ENCODE data around the gene PHF19.

PHF19 gene

DNA sequence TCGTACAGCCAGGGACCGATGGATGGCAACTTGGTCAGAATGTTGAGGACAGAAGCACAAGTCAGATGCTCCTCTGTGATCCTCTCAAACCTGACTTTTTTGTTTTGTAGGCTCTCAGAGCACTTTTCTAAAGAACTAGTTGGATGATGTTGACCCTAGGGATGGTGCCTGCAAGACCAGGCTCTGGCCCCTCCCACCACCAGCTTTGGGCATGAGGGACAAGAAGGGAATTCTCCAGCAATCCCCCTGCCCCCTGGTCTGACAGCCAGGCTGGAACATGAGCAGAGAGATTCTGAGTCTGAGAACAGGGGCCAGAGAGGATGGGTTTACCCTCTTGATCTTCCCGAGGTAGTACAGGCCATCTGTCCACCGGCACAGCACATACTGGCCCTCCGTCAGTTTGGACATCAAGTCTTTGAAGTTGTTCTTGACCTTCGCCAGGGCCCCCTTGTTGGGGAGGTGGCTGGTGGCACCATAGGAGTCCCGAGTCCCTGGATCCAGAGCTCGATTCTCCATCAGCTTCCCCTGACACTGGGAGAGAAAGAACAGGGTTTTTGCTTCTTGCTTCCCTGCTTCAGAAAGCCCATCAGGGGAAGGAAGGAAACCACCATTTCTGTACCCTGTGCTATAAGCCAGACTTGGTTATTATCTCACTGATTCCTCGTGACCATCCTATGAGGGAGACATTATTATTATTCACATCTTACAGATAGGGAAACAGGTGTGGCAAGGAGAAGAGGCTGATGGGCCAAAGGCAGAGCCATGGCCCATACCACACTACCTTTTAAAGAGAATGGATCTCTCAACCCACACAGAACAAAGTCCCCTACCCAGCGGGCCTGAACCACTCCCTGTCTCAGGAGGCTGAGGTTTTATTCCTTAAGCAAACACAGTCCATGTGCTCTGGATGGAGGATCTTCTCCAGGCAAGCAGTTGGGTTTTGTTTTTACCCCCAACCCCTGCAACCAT is 2.5 kb downstream of the PHF19 start:
- DNase-seq (ENCODE audit: low read depth) = no peak
- TF ChIP-seq, protein P1, sequence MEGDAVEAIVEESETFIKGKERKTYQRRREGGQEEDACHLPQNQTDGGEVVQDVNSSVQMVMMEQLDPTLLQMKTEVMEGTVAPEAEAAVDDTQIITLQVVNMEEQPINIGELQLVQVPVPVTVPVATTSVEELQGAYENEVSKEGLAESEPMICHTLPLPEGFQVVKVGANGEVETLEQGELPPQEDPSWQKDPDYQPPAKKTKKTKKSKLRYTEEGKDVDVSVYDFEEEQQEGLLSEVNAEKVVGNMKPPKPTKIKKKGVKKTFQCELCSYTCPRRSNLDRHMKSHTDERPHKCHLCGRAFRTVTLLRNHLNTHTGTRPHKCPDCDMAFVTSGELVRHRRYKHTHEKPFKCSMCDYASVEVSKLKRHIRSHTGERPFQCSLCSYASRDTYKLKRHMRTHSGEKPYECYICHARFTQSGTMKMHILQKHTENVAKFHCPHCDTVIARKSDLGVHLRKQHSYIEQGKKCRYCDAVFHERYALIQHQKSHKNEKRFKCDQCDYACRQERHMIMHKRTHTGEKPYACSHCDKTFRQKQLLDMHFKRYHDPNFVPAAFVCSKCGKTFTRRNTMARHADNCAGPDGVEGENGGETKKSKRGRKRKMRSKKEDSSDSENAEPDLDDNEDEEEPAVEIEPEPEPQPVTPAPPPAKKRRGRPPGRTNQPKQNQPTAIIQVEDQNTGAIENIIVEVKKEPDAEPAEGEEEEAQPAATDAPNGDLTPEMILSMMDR (IDR thresholded peaks at IDR 0.05; ENCODE audit: low read depth, low read length, missing control alignments) = no peak
- no peak overlapping the region for H3K4me3 ChIP-seq (ENCODE audit: low read depth, low read length)
- in situ Hi-C loops (cut with HindIII; ENCODE audit: low sequenced_read_pairs) = no loop called here

GRCh38 chr9:120873512-120873911 is 3.5 kb downstream of the PHF19 start:
- H3K4me3 ChIP-seq (ENCODE audit: low read depth, low read length) = no peak overlapping the region
- DNase-seq (ENCODE audit: low read depth) = no peak
- TF ChIP-seq, protein P1 (IDR thresholded peaks at IDR 0.05; ENCODE audit: low read depth, low read length, missing control alignments) = no peak
- in situ Hi-C loops (cut with HindIII; ENCODE audit: low sequenced_read_pairs) = no loop called here

- in situ Hi-C loops (cut with HindIII; ENCODE audit: low sequenced_read_pairs) = no loop called here
- TF ChIP-seq, protein P1 (IDR thresholded peaks at IDR 0.05; ENCODE audit: low read depth, low read length, missing control alignments) = no peak
- no peak overlapping the region for H3K4me3 ChIP-seq (ENCODE audit: low read depth, low read length)
- no peak for DNase-seq (ENCODE audit: low read depth)
Observed at GRCh38 chr9:120872791-120873502, 4.0 kb downstream of the PHF19 start.

- TF ChIP-seq, protein P1 (IDR thresholded peaks at IDR 0.05; ENCODE audit: low read depth, low read length, missing control alignments) = no peak
- no peak overlapping the region for H3K4me3 ChIP-seq (ENCODE audit: low read depth, low read length)
- no peak for DNase-seq (ENCODE audit: low read depth)
- in situ Hi-C loops (cut with HindIII; ENCODE audit: low sequenced_read_pairs) = no loop called here
Observed at GRCh38 chr9:120870206-120870605, 6.8 kb downstream of the PHF19 start.

GRCh38 chr9:120869726-120870125 is 7.3 kb downstream of the PHF19 start:
- TF ChIP-seq, protein P1 (IDR thresholded peaks at IDR 0.05; ENCODE audit: low read depth, low read length, missing control alignments) = no peak

GRCh38 chr9:120869360-120869687 is 7.7 kb downstream of the PHF19 start:
- no peak for DNase-seq (ENCODE audit: low read depth)
- TF ChIP-seq, protein P1 (IDR thresholded peaks at IDR 0.05; ENCODE audit: low read depth, low read length, missing control alignments) = no peak
- in situ Hi-C loops (cut with HindIII; ENCODE audit: low sequenced_read_pairs) = no loop called here
- peak overlapping the region; percentile 47 for H3K4me3 ChIP-seq (ENCODE audit: low read depth, low read length)

More at GRCh38 chr9:120869726-120870125, 7.3 kb downstream of the PHF19 start:
- no peak overlapping the region for H3K4me3 ChIP-seq (ENCODE audit: low read depth, low read length)
- in situ Hi-C loops (cut with HindIII; ENCODE audit: low sequenced_read_pairs) = no loop called here
- no peak for DNase-seq (ENCODE audit: low read depth)

Data from astrocyte of the cerebellum (primary cell).